MCF 10A (cell line): ENCODE results near the gene ADK. TPM values are rescaled to one million over a fixed set of nuclear protein-coding genes. Genes with fewer than 3 reads are reported as not detected.

Source experiments
- BruUV-seq: library from RNA; stranded (reverse); fragments of 400-500 nt; replicated peaks from 2 replicates; lab custom pipeline; 2021; lab: Mats Ljungman, UMichigan
- CTCF ChIA-PET: fragments of 300-600 bp; sonication (Branson Sonifier 250); formaldehyde crosslinking; extraction: SDS; loops from one replicate; lab custom pipeline; 2021; ENCODE audit warnings: antibody characterized with exemption, inconsistent platforms; lab: Yijun Ruan, JAX
- POLR2A ChIA-PET: fragments of 300-600, 350-650 bp; sonication (Branson Sonifier 250); formaldehyde crosslinking; extraction: SDS; loops from one replicate; lab custom pipeline; 2020; ENCODE audit warnings: antibody characterized with exemption, inconsistent platforms; lab: Yijun Ruan, JAX
- DNase-seq: peaks from one replicate; pipeline ENCODE4 v3.0.0-alpha.2; 2018; ENCODE audit not compliant: unreplicated experiment
- H3K27ac Mint-ChIP-seq: one replicate; pipeline ENCODE4 v1.8.0; 2022; ENCODE audit warnings: mild to moderate bottlenecking, low read depth, mixed read lengths; ENCODE audit not compliant: unreplicated experiment
- H3K27me3 Mint-ChIP-seq: one replicate; pipeline ENCODE4 v1.8.0; 2022; ENCODE audit warnings: mixed read lengths; ENCODE audit not compliant: insufficient read depth, unreplicated experiment
- H3K36me3 Mint-ChIP-seq: one replicate; pipeline ENCODE4 v1.8.0; 2022; ENCODE audit warnings: mild to moderate bottlenecking, moderate library complexity, mixed read lengths; ENCODE audit not compliant: insufficient read depth, unreplicated experiment
- H3K4me1 Mint-ChIP-seq: one replicate; pipeline ENCODE4 v1.8.0; 2022; ENCODE audit warnings: mixed read lengths; ENCODE audit not compliant: insufficient read depth, unreplicated experiment
- H3K4me3 Mint-ChIP-seq: one replicate; pipeline ENCODE4 v1.8.0; 2022; ENCODE audit warnings: mild to moderate bottlenecking, moderate library complexity, mixed read lengths; ENCODE audit not compliant: unreplicated experiment
- H3K9me3 Mint-ChIP-seq: one replicate; pipeline ENCODE4 v1.8.0; 2022; ENCODE audit warnings: mixed read lengths; ENCODE audit not compliant: unreplicated experiment
- intact Hi-C: fragments of 100-400 bp; cut with micrococcal nuclease; formaldehyde crosslinking; loops from 2 replicates; pipeline ENCODE4 v1.14.1; 2022
- total RNA-seq: library from RNA; stranded (reverse); gene quantifications from 2 replicates; pipeline ENCODE4 v1.2.3, GENCODE V29; 2022
- TF ChIP-seq, protein P1 (sequence below): fragments of 200-600 bp; IDR thresholded peaks from one replicate; pipeline ENCODE4 v1.8.0; 2022; ENCODE audit warnings: antibody characterized with exemption, mild to moderate bottlenecking; ENCODE audit not compliant: unreplicated experiment

The ADK gene
- total RNA-seq, 1 experiment from 2014 or later, result 98.6 TPM

DNA sequence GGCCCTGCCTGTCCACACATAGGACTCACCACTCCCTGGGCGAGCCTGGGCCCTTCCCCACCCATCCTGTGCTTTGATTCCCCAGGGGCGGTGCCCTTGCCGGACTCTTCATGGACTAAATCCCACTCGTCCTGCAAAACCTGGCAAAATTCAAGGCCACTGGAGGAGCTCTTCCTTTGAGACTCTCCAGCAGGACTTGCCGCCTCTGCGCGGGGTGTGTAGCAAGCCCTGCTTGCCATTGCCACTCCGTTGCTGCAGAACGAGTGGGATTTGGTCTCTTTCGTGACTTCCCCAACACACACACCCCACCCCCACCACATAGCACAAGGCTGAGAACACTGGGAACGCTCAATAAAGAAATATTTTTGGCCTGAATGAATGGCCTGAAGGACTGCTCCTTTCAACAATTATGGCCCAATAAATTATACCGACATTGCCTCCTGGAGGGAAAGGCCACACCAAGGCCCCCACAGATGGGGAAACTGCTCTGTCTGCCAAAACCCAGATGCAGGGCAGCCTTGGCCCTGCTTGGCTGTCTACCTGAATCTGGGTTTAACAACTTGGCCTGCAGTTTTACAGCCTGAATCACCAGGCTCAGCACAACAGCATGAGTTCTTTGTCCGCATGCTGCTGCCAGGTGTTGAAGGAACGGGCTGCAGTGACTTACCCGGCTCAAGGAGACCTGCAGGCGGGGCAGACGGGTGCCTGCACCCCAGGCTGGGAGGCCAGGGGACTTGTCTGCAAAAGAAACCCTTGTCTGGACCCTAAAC, 602.6 kb downstream of the ADK start:
- no peak for DNase-seq
- Mint-ChIP-seq H3K4me1 (no peaks in the 10 kb centered on the region), H3K27me3 (no peaks in the 10 kb centered on the region), H3K4me3 (no peak overlapping the region), H3K9me3 (no peaks in the 10 kb centered on the region), H3K27ac (no peak overlapping the region), H3K36me3 (no peaks in the 10 kb centered on the region)
- intact Hi-C loops, result no loop called here
- BruUV-seq, result no TSS peak
- ChIA-PET POLR2A (interaction anchor here (0.6 kb wide), 1 partner anchor 15 kb away, joined by 5 read pairs; no protein-coding TSS in a partner anchor), CTCF (interaction anchor here (0.6 kb wide), 1 partner anchor 197 kb away, joined by 3 read pairs; no protein-coding TSS in a partner anchor)
- TF ChIP-seq, protein P1, sequence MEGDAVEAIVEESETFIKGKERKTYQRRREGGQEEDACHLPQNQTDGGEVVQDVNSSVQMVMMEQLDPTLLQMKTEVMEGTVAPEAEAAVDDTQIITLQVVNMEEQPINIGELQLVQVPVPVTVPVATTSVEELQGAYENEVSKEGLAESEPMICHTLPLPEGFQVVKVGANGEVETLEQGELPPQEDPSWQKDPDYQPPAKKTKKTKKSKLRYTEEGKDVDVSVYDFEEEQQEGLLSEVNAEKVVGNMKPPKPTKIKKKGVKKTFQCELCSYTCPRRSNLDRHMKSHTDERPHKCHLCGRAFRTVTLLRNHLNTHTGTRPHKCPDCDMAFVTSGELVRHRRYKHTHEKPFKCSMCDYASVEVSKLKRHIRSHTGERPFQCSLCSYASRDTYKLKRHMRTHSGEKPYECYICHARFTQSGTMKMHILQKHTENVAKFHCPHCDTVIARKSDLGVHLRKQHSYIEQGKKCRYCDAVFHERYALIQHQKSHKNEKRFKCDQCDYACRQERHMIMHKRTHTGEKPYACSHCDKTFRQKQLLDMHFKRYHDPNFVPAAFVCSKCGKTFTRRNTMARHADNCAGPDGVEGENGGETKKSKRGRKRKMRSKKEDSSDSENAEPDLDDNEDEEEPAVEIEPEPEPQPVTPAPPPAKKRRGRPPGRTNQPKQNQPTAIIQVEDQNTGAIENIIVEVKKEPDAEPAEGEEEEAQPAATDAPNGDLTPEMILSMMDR, result no peak

DNA sequence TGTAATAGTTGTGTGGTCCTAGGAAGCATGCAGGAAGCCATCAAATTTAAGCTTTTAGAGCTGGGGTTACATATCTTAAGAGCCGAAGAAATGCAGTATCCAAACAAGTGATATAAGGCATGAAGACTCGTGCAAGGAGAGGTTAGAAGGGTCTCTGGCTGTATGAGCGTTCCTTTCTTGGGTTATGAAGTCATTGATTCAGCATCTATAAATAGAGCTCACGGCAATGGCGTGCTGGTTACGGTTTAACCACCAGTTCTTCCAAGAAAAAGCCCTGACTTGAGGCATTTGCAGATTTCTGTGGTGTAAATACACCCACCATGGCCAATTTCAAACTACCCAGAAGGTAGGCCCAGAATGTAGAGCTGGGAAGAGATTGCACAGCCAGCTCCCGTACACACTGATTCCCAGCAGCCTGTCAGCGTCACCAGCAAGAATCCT, 603.4 kb downstream of the ADK start:
- no peaks in the 10 kb centered on the region for H3K4me1 Mint-ChIP-seq
- H3K4me3 Mint-ChIP-seq, result no peak overlapping the region
- ChIA-PET CTCF (interaction anchor here (0.5 kb wide), 1 partner anchor 28 kb away, joined by 4 read pairs; no protein-coding TSS in a partner anchor), POLR2A (interaction anchor here (0.6 to 0.8 kb wide), 2 partner anchors 16 to 149 kb away, joined by 3 to 5 read pairs; no protein-coding TSS in a partner anchor)
- H3K27ac Mint-ChIP-seq, result no peak overlapping the region
- TF ChIP-seq, protein P1, result no peak
- BruUV-seq, result no TSS peak
- no peaks in the 10 kb centered on the region for H3K27me3 Mint-ChIP-seq
- H3K9me3 Mint-ChIP-seq, result no peaks in the 10 kb centered on the region
- intact Hi-C loops, result no loop called here
- H3K36me3 Mint-ChIP-seq, result no peaks in the 10 kb centered on the region
- DNase-seq, result no peak

DNA sequence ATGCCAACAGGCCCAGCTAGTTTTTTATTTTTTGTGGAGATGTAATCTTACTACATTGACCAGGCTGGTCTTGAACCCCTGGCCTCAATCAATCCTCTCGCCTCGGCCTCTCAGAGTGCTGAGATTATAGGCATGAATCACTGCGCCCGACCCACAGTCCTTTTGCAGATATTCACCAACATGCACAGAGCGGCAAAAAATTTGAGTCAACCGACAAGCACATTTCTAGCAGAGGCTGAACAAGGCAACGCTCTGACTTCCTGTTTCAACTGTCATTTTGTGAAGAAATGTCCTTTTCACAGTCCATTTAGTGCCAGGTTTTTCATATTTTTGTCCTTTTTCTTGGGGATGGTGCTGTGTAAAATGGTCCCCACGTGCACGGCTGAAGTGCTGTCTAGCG, 604.3 kb downstream of the ADK start:
- DNase-seq, result no peak
- no TSS peak for BruUV-seq
- Mint-ChIP-seq H3K27ac (no peak overlapping the region), H3K4me1 (no peaks in the 10 kb centered on the region), H3K9me3 (no peaks in the 10 kb centered on the region), H3K27me3 (peaks cover 8% of the 10 kb centered on the region), H3K4me3 (no peak overlapping the region), H3K36me3 (no peaks in the 10 kb centered on the region)
- ChIA-PET CTCF (no interaction called here), POLR2A (interaction anchor here (0.6 to 0.8 kb wide), 3 partner anchors 60 to 150 kb away, joined by 3 read pairs; no protein-coding TSS in a partner anchor)
- TF ChIP-seq, protein P1, result no peak
- intact Hi-C loops, result no loop called here

Other genes starting within 250 kb of the ADK start
- 17.3 and 30.6 TPM in 2 replicates for gene PLAU, start 240.1 kb upstream of the ADK start, total RNA-seq
- gene VCL, start 153.1 kb upstream of the ADK start, total RNA-seq, result 90.2 and 90.9 TPM in 2 replicates
- 31.2 and 35.0 TPM in 2 replicates for gene AP3M1, start 393 bp upstream of the ADK start, total RNA-seq